HG02885 (cell line): ENCODE data around the gene TLE2.
"Not testable (repeated sequence)": the region's sequence is repeated elsewhere in the genome, so short reads cannot be mapped to it uniquely, and the experiment has no call there.

Source experiments
- ATAC-seq: cut with Tn5 transposase; IDR thresholded peaks from one replicate; pipeline ENCODE4 v1.9.1; 2021; ENCODE audit warnings: mild to moderate bottlenecking; ENCODE audit not compliant: unreplicated experiment, poor library complexity

The TLE2 gene

GRCh38 chr19:3015126-3016057, 13.7 kb downstream of the TLE2 start:
- no peak for ATAC-seq

DNA sequence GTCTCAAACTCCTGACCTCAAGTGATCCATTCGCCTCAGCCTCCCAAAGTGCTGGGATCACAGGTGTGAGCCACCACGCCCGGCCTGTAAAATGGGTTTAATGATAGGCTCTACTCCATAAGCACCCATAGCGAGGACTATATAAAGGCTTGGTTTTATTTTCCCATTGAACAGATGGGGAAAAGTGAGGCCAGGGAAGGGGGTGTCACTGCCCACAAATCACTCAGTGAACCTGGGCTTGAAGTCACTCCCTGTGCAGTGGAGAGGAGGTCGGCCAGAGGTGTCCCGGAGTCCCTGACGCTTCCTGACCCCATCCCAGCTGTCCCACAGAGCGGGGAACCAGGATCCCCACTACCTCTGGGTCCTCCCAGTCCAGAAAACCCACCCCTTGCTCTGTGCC, 14.9 kb downstream of the TLE2 start:
- ATAC-seq: no peak

DNA sequence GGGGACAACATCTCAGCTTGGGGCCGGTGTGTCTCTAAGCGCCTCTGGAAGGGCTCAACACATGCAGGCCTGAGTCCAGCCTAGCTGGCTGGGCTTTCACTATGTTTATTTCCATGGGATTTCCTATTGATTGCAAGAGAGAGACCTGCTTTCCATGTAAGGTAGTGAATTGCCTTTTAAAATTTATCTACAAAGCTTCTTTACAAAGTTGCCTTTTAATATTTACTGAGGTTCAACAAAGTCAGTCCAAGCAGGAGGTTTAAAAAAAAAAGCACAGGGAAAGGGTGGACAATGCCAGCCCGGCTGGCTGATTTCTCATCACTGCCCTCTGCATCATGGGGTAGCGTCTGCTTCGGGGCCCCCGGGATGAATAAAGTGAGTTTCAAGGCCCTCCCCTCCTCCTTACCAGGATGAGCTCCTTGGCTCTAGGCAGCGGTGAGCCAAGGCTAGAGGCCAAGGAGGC, 15.8 kb downstream of the TLE2 start:
- no peak for ATAC-seq

DNA sequence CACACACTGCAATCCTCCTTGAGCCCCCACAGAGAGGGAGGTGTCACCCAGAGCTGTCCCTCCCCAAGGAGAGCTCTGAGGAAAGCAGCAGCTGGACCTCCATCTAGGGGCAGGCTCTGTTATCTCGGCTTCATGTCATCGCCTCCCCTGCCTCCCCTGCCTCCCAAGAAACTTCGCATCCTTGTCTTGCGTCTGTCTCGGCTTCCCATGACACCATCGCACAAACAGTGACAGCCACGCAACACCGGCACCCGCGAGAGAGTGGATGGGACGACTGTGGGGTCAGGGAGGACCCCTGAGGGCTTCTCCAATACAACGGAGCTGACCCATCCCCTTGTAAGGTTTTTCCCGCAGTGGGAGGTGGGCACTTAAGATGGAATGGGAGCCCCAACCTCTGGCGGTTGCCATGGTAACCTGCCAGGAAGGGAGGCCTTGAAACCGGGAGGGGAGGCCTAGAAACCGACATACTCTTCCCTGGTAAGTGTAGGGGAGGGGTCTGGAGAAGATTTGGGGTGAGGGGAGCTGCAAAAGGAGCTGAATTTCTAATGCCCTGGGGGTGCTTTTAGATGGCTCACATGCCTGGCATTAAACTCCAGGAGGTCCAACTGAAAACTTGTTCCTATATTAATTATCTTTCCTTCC, 16.3 kb downstream of the TLE2 start:
- no peak for ATAC-seq

DNA sequence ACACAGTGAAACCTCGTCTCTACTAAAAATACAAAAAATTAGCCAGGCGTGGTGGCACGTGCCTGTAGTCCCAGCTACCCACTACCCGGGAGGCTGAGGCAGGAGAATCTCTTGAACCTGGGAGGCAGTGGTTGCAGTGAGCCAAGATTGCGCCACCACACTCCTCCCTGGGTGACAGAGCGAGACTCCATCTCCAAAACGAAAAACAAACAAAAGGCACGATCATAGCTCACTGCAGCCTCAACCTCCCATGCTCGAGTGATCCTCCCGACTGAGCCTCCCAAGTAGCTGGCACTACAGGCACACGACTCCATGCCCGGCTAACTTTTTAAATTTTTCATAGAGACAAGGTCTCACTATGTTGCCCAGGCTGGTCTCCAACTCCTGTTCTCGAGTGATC, 17.0 kb downstream of the TLE2 start:
- ATAC-seq: not testable (repeated sequence)

DNA sequence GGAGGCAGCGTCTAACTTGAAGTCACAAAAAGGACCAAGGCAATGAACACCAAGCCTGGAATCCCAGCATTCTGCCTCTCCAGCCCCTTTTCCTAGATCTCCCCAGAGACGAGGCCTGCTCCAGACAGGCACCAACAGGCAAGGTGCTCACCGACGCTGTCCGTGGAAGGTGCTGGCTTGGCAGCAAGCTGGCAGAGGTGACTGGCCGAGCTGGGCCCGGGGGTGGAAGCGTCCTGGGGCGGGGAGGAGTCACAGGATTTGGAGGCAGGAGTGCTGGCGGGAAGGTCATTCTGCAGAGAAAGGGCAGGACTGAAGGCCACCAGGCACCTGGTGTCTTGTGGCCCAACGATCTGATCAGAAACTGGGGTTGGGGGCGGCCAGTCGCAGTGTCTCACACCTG, 18.2 kb downstream of the TLE2 start:
- no peak for ATAC-seq

DNA sequence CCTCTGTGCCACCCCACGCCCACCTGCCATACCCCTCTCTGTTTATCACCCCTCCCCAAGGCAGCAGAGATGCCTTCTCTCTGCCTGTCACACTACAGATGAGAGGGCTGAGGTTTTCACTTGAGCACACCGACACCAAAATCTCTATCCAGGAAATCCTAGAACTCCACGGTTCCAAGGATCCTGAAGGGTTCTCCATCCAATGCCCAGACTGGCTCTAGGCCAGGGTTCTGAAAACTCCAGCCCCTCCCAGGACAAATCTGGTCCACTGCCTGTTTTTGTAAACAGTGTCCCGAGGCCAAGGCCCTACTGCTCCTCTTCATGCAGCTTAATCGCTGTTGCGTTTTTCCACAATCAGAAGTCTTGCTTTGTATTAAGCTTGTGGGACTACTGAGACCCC, 20.1 kb downstream of the TLE2 start:
- no peak for ATAC-seq

DNA sequence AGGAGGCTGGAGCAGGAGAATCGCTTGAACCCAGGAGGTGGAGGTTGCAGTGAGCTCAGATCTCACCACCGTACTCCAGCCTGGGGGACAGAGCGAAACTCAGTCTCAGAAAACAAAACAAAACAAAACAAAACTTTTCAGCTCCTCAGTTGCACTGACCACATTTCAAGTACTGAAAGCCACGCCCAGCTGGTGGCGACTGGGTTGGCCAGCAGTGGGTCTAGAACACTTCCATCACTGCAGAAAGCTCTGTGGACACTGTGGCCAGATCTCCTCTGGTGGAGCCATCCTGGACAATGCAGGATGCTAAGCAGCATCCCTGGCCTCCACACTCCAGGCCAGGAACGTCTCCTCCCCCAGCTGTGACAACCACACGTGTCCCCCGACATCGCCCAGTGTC, 21.1 kb downstream of the TLE2 start:
- ATAC-seq: no peak

GRCh38 chr19:3006075-3006767, 22.9 kb downstream of the TLE2 start:
- no peak for ATAC-seq

DNA sequence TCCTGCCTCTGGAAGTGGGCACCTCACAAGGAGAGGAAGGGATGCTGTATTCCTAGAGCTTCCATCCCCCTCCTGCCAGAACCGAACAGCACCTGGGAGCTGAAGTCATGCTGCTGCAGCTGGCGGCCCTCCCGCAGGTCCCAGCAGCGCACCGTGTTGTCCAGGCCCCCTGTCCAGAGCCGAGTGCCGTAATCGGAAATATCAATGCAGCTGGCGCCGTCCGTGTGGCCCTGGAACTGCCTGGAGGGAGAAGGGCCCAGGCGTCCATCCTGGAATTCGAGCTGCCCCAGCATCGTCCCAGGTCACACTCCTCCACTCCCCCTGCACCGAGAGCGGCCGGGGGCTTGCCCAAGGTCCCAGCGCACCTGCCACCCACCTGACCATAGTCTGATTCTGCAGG, 23.7 kb downstream of the TLE2 start:
- ATAC-seq: no peak

- ATAC-seq: no peak
Measured at GRCh38 chr19:3004522-3004921, 24.6 kb downstream of the TLE2 start.

- no peak for ATAC-seq
Measured at GRCh38 chr19:3003046-3003445, 26.0 kb downstream of the TLE2 start.

DNA sequence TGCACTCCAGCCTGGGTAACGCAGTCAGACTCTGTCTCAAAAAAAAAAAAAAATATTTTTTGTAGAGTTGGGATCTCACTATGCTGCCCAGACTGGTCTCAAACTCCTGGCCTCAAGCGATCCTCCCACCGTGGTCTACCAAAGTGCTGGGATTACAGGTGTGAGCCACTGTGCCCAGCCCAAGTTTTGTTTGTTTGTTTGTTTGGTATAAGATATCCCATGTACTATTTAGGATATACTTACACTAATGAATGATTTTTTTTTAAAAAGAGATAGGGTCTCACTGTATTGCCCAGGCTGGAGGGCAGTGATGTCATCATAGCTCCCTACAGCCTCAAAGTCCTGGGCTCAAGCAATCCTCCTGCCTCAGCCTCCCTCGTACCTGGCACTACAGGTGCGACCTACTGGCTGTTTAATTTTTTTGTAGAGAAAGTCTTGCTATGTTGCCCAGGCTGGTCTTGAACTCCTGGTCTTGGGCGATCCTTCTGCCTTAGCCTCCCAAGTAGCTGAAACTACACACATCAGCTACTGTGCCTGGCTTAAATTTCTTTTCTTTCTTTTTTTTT, 27.8 kb downstream of the TLE2 start:
- ATAC-seq: no peak

- no peak for ATAC-seq
Measured at GRCh38 chr19:2998642-2999041, 30.4 kb downstream of the TLE2 start.

DNA sequence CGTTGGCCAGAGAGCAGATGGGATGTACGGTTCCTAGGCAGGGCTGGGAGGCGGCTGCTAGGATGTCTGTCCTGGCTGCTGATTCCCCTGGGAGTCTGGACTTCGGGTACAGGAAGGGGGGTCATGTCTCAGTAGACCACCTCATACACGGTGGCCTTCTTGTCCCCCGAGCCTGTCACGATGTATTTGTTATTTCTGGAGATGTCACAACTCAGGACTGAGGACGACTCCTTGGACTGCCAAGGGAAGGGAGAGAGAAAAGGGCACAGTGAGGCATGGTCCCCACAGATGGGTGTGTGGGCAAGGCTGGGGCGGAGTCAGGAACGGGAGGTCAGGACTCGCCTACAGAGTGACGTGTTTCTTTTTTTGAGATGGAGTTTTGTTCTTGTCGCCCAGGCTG, 31.4 kb downstream of the TLE2 start:
- no peak for ATAC-seq

GRCh38 chr19:2994588-2995131, 34.4 kb downstream of the TLE2 start:
- ATAC-seq: no peak

DNA sequence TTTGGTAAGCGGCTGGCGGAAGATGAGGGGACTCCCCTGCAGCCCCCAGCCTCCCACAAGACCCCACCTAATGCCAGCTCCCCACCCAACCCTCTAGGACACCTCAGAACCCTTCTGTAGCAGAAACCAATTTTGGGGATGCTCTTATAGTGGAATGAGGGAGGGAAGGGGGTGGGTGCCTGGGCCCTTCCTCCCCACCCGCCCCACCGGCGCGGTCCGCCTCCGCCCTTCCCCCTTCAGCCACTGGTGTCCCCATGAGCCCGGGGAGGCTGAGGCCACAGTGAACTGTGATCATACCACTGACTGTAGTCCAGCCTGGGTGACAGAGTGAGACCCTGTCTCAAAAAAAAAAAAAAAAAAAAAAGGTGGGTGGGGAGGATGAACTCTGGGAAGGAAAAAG, 35.5 kb downstream of the TLE2 start:
- no peak for ATAC-seq

GRCh38 chr19:2992958-2993357, 36.1 kb downstream of the TLE2 start:
- no peak for ATAC-seq

DNA sequence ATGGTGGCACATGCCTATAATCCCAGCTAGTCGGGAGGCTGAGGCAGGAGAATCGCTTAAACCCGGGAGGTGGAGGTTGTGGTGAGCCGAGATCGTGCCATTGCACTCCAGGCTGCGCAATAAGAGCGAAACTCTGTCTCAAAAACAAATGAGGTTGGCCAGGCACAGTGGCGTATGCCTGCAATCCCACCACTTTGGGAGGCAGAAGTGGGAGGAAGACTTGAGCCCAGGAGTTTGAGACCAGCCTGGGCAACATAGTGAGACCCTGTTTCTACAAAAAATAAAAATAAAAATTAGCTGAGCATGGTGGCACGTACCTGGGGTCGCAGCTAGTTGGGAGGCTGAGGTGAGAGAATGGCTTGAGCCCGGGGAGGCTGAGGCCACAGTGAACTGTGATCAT, 36.7 kb downstream of the TLE2 start:
- ATAC-seq: not testable (repeated sequence)

- ATAC-seq: no peak
Measured at GRCh38 chr19:2989236-2989946, 39.7 kb downstream of the TLE2 start.
